Stimulated activated CD8-positive, alpha-beta memory T cell treated with anti-CD3 and anti-CD28 coated beads, Interleukin-15, amount 100 ng/mL, for 1 hour (primary cell): ENCODE results near the gene ADAMTS2.

ENCODE experiments used
- DNase-seq: peaks from one replicate; pipeline ENCODE4 v3.0.0-alpha.2; 2020; ENCODE audit warnings: low read depth

ADAMTS2 gene

GRCh38 chr5:179232091-179232735, 113.0 kb downstream of the ADAMTS2 start:
- DNase-seq = no peak

GRCh38 chr5:179231309-179231708, 114.0 kb downstream of the ADAMTS2 start:
- no peak for DNase-seq

- DNase-seq = no peak
These were observed 115.2 kb downstream of the ADAMTS2 start for GRCh38 chr5:179230061-179230461.

- DNase-seq = no peak
These were observed 115.9 kb downstream of the ADAMTS2 start for GRCh38 chr5:179229331-179229831.

- DNase-seq = no peak
These were observed 116.7 kb downstream of the ADAMTS2 start for GRCh38 chr5:179228341-179229121.

GRCh38 chr5:179227580-179228311, 117.5 kb downstream of the ADAMTS2 start:
- no peak for DNase-seq

- DNase-seq = no peak
These were observed 118.1 kb downstream of the ADAMTS2 start for GRCh38 chr5:179227229-179227579.

- DNase-seq = no peak
These were observed 118.6 kb downstream of the ADAMTS2 start for GRCh38 chr5:179226696-179227095.

- no peak for DNase-seq
These were observed 119.9 kb downstream of the ADAMTS2 start for GRCh38 chr5:179225387-179225786.

- no peak for DNase-seq
These were observed 120.5 kb downstream of the ADAMTS2 start for GRCh38 chr5:179224741-179225140.

GRCh38 chr5:179223961-179224360, 121.3 kb downstream of the ADAMTS2 start:
- DNase-seq = no peak

- no peak for DNase-seq
These were observed 121.7 kb downstream of the ADAMTS2 start for GRCh38 chr5:179223528-179223927.

- DNase-seq = no peak
These were observed 122.8 kb downstream of the ADAMTS2 start for GRCh38 chr5:179222246-179223017.

- no peak for DNase-seq
These were observed 123.4 kb downstream of the ADAMTS2 start for GRCh38 chr5:179221877-179222220.

- no peak for DNase-seq
These were observed 123.9 kb downstream of the ADAMTS2 start for GRCh38 chr5:179221196-179221876.

- no peak for DNase-seq
These were observed 124.5 kb downstream of the ADAMTS2 start for GRCh38 chr5:179220716-179221115.

GRCh38 chr5:179219661-179220620, 125.3 kb downstream of the ADAMTS2 start:
- no peak for DNase-seq

GRCh38 chr5:179218943-179219330, 126.3 kb downstream of the ADAMTS2 start:
- DNase-seq = no peak

GRCh38 chr5:179217956-179218942, 127.0 kb downstream of the ADAMTS2 start:
- DNase-seq = no peak
